Measurements from ENCODE around the gene ATOX1.
"Not testable (repeated sequence)": the region's sequence is repeated elsewhere in the genome, so short reads cannot be mapped to it uniquely, and the experiment has no call there.

The ATOX1 gene

DNA sequence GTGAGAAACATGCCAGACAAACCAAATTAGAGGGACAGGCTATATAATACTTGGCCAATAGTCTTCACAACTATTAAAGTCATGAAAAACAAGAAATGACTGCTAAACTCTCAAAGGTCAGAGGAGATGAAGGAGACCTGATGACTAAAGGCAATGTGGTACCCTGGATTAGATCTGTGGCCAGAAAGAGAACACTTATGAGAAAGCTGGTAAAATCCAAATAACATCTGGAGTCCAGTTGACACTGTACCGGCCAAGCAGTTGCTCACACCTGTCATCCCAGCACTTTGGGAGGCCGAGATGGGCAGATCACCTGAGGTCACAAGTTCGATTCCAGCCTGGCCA, 24.4 kb downstream of the ATOX1 start:
- no peak overlapping the region for H3K4me3 ChIP-seq (ENCODE audit: low read depth, low read length)

DNA sequence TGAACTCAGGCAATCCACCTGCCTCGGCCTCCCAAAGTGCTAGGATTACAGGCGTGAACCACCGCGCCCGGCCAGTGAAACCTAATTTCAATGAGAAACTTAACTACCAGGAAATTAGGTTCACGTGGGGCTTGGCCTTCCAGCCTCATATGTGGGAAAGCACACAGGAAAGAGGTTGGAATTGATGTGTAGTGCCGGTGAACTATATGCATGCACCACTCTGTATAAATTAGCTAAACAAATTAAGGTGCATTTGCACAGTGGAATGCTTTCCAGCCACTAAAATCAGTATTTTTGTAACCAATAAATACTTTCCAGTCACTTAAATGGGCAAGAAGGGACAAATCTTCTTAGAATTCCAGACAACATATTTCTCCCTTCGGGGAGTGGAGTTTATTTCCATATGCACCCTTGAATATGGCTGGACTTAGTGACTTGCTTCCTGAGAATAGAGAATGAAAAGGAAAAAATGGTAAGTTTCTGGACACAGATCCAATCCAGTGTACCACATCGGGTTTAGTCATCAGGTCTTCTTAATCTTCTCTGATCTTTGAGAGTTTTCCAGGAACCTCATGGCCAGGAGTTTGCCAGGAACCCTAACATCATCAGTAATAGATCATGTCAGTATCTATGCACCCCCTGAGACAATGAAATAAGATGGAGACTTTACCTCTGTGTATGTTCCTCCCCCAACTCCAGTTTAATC, 24.9 kb downstream of the ATOX1 start:
- H3K4me3 ChIP-seq (ENCODE audit: low read depth, low read length): no peak overlapping the region

DNA sequence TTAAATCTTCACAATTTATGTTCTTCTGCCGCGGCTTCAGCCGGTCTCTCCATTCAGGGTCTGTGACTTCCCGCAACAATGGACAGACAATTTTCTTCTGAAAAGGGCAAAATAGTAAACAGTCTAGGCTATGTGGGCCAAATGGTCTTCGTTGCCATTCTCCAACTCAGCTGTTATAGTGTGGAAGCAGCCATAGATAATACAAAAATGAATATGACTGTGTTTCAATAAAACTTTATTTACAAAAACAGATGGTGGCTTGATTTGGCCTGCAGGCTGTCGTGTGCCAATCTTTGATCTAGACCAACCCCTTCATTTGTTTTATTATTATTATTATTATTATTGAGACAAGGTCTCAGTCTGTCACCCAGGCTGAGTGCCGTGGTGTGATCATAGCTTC, 28.1 kb downstream of the ATOX1 start:
- H3K4me3 ChIP-seq (ENCODE audit: low read depth, low read length): no peak overlapping the region

DNA sequence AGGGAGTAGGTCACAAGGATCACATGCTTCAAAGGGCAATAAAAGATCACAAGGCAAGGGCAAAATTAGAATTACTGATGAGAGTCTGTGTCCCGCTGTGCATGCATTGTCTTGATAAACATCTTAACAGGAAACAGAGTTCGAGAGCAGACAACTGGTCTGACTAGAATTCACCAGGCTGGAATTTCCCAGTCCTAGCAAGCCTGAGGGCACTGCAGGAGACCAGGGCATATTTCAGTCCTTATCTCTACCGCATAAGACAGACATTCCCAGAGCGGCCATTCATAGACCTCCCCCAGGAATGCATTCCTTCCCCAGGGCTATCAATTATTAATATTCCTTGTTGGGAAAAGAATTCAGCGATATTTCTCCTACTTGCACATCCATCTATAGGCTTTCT, 28.8 kb downstream of the ATOX1 start:
- H3K4me3 ChIP-seq (ENCODE audit: low read depth, low read length): not testable (repeated sequence)

- H3K4me3 ChIP-seq (ENCODE audit: low read depth, low read length): no peak overlapping the region
These were observed 34.1 kb downstream of the ATOX1 start for GRCh38 chr5:151724360-151724759.

DNA sequence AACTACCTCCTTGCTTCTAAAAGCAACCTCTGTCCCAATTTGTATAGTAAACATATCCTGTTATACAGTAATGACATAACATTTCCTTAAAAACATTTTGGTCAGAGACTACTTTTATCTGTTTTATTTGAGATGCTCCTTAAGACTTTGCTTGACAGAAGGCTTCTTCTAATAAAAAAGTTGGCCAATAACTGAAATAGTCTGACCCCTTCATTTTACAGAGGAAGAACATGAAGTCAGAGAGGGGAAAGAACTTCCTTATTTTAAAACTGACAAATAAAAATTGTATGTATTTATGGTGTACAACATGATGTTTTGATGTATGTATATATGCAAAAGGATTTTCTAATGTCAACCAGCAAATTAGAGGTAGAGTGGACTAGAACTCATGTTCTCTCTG, 35.9 kb downstream of the ATOX1 start:
- H3K4me3 ChIP-seq (ENCODE audit: low read depth, low read length): no peak overlapping the region

DNA sequence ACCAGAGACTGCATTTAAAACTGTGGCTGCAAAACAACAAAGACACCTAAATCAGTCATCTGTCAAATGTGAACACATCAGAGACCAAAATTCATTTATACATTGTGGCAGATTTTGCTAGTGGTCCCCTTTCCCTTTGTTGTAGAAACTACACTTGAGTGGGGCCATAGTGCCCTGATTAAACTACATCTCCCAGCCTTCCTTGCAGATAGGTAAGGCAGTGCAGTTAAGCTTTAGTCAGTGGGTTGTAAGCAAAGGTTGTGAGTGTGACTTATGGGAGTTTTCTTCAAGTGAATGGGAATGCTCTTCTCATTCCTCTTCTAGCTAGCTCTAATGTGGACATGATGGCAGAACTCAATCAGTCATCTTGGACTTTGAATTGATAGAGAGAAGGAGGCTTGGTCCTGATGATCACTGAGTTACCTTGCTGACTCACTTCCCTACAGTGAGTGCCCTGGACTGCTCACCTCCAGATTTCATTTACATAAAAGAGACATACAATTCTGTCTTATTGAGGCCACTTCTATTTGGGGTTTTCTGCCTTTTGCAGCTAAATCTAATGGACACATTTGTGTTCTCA, 36.5 kb downstream of the ATOX1 start:
- no peak overlapping the region for H3K4me3 ChIP-seq (ENCODE audit: low read depth, low read length)

GRCh38 chr5:151721087-151721646, 37.3 kb downstream of the ATOX1 start:
- H3K4me3 ChIP-seq (ENCODE audit: low read depth, low read length): no peak overlapping the region

- no peak overlapping the region for H3K4me3 ChIP-seq (ENCODE audit: low read depth, low read length)
These were observed 38.2 kb downstream of the ATOX1 start for GRCh38 chr5:151720215-151720614.

DNA sequence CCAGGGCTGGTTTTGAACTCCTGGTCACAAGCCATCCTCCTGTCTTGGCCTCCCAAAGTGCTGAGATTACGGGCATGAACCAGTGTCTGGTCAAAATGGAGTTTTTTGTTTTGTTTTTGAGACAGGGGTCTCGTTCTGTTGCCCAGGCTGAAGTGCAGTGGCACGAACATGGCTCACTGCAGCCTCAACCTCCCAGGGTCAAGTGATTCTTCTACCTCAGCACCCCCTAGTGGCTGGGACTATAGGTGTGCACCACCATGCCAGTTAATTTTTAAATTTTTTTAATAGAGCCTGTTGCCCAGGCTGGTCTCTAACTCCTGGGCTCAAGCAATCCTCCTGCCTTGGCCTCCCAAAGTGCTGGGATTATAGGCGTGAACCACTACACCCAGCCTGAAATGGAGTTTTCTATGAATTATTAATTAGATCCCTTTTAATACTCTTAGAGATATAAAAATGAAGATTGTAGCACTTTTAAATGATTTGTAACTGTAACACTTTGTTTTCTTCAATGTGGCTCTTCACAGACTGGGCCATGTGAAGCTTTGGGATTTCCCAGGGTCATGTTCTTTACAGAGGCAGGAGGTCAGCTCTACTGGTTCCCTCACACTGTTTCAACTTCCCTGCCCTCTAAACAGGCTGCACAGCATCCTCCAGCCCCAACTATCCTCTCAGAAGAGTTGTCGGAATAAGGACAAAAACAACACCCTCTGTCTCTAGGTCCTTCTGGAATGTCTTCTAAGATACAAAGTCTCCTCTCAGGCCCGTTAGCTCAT, 39.0 kb downstream of the ATOX1 start:
- H3K4me3 ChIP-seq (ENCODE audit: low read depth, low read length): no peak overlapping the region

DNA sequence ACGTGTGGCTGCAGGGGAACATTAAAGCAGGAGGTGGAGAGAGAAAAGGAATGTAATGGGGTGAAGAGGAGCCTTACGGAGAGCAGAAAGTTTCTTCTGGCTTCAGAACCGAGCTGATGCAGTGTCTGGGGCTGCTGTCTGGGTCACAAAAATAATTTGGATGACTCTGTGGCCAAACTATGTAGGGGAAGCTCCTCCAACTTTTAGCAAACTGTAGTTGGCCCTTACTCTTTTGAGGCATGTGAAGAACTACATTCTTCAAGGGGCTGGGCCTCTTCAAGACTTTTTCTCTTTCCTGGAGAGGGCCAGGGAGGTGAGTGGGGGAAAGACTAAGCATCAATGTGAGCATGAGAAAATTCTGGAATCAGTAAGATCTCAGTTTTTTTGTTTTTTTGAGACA, 39.8 kb downstream of the ATOX1 start:
- no peak overlapping the region for H3K4me3 ChIP-seq (ENCODE audit: low read depth, low read length)

DNA sequence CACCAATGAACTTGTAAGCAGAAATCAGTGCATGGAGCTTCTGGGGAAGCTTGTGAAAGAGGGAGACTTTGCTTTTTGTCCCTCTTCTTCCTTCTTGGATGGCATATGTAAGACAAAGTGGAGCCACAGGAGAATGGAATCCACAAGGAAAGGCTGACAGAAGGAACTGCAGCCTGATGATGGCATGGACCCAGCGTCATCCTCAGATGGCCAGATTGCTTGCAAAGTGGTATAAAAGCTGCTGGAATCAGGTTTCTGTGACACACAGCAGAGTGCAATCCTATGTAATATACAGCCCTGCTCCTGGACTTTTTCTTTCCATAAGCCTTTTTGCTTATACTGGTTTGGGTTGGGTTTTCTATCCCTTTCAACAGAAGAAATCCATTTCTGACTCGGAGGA, 40.3 kb downstream of the ATOX1 start:
- H3K4me3 ChIP-seq (ENCODE audit: low read depth, low read length): no peak overlapping the region

- H3K4me3 ChIP-seq (ENCODE audit: low read depth, low read length): no peak overlapping the region
These were observed 41.0 kb downstream of the ATOX1 start for GRCh38 chr5:151717416-151717815.

GRCh38 chr5:151709109-151709735, 49.2 kb downstream of the ATOX1 start:
- H3K4me3 ChIP-seq (ENCODE audit: low read depth, low read length): no peak overlapping the region

GRCh38 chr5:151708126-151708525, 50.3 kb downstream of the ATOX1 start:
- no peak overlapping the region for H3K4me3 ChIP-seq (ENCODE audit: low read depth, low read length)

DNA sequence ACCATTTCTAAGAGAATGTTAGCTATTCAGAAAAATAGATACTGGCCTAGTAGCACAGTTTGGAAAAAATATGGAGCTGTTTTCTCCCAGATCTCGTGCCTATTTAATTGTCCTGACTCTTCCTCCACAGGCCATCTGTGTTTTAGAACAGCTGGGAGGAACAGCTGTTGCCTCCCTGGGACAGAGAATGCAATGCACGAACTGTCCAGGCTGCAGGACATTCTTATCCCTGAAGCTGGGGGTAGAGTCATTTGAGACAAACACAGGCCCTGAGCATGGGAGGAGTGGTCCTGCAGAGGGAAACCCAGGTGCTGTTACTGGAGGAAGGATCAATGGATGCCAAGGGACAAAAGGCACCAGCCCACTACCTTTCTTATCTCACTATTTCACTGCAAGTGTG, 50.9 kb downstream of the ATOX1 start:
- no peak overlapping the region for H3K4me3 ChIP-seq (ENCODE audit: low read depth, low read length)

GRCh38 chr5:151706906-151707305, 51.5 kb downstream of the ATOX1 start:
- no peak overlapping the region for H3K4me3 ChIP-seq (ENCODE audit: low read depth, low read length)

GRCh38 chr5:151703780-151704179, 54.7 kb downstream of the ATOX1 start:
- no peak overlapping the region for H3K4me3 ChIP-seq (ENCODE audit: low read depth, low read length)

DNA sequence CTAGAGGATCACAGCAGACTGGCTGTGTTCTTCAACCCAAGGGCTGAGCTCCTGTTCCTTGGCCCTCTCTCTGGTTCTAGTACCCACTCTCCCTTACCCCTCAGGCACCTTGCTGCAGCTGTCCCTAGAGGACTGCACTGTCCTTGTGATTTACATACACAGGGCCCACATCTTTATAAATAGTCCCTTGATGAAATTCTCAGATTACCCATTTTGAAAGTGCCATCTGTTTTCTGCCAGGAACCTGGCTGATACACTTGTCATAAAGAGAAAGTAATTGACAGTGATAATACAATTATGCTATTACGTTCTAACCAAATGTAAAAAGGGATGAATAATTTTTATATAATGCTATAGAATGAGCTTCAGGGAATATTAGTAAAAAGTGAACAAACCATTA, 55.2 kb downstream of the ATOX1 start:
- H3K4me3 ChIP-seq (ENCODE audit: low read depth, low read length): no peak overlapping the region

GRCh38 chr5:151700820-151701219, 57.6 kb downstream of the ATOX1 start:
- H3K4me3 ChIP-seq (ENCODE audit: low read depth, low read length): no peak overlapping the region

DNA sequence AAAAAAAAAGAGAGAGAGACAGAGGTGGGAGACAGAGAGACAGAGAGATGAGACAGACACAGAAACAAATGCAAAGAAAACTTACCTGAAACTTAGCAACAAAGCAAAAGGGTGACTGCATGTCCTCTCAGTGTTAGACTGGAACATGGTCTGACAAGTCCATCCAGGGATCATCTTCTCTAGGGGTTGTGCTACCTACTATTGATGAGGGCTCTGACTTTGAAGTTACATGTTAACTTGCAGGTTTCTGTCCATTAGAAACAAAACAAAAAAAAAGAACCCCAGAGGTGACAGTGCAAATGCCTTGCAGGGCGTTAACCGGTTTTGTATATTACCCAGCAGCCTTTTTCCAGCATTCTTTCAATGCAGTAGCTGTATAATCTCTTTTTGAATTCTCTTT, 58.1 kb downstream of the ATOX1 start:
- no peak overlapping the region for H3K4me3 ChIP-seq (ENCODE audit: low read depth, low read length)
